Measurements from ENCODE around the gene FAT1.
"Not testable (repeated sequence)": the region's sequence is repeated elsewhere in the genome, so short reads cannot be mapped to it uniquely, and the experiment has no call there.

FAT1 gene

DNA sequence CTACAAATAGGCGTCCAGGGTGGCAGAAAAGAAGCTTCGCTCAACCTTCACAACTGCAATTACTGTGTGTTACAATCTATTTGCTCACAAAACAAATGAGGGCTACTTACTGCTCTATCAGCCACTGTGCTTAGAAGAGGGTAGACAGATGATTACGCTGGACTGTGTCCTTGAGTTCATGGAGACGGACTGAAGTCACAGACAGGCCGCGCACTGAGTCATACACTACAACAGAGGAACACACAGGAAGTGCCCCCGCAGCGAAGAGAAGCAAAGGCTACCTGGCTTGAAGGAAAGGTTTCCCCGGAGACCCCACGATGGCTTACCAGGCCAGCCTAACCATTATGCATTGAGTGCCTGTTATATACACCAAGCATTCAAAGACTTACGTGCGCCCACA, 25.6 kb downstream of the FAT1 start:
- DNase-seq (ENCODE audit: low read depth, low spot score) = no peak

DNA sequence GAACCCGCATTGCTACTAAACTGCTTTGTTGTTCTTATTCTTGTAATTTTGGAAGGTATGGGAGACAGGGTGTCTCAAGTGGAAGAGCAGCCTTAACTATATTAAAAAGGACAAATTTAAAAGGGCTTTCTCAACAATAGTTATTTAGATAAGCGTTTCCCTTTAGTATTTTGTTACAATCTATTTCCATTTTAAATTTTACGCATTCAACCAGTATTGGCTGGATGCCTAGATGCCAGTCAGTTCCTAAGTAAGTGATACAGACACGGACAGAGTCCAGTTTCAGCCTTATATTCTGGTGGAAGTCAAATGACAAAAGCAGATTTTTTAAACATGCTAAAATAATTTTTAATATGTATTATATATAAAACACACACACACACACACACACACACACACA, 28.3 kb downstream of the FAT1 start:
- DNase-seq (ENCODE audit: low read depth, low spot score) = no peak

DNA sequence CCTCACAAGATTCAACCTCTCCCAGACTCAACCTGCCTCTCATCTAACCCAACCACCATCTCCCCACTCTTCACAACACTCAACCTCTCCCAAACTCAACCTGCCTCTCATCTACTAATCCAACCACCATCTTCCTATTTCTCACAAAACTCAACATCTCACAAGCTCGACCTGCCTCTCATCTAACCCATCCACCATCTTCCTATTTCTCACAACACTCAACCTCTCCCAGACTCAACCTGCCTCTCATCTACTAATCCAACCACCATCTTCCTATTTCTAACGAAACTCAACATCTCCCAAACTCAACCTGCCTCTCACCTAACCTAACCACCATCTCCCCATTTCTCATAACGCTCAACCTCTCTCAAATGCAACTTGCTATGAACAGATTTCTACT, 29.8 kb downstream of the FAT1 start:
- DNase-seq (ENCODE audit: low read depth, low spot score) = no peak

- peak; percentile 85 for DNase-seq (ENCODE audit: low read depth, low spot score)
Observed at GRCh38 chr4:186693159-186693815, 30.4 kb downstream of the FAT1 start.

- no peak for DNase-seq (ENCODE audit: low read depth, low spot score)
Observed at GRCh38 chr4:186691396-186691795, 32.3 kb downstream of the FAT1 start.

DNA sequence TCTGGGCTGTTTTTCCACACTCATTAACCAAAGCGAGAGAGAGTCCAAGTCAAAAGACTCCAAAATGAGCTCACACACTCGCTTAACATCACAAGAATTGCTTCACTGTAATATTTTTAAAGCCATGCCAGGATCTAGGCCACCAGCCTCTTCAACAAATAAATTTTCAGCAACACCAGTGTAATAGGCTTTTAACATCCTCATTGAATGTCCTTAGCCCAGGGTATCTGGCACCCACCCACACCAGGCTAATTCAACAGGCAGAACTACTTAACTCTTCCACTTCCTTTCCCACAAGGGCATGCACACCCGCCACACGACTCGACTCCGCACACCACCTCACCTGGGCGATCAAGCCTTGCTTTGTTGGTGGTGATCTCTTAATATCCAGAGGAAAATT, 34.2 kb downstream of the FAT1 start:
- DNase-seq (ENCODE audit: low read depth, low spot score) = no peak

- no peak for DNase-seq (ENCODE audit: low read depth, low spot score)
Observed at GRCh38 chr4:186688150-186688943, 35.3 kb downstream of the FAT1 start.

DNA sequence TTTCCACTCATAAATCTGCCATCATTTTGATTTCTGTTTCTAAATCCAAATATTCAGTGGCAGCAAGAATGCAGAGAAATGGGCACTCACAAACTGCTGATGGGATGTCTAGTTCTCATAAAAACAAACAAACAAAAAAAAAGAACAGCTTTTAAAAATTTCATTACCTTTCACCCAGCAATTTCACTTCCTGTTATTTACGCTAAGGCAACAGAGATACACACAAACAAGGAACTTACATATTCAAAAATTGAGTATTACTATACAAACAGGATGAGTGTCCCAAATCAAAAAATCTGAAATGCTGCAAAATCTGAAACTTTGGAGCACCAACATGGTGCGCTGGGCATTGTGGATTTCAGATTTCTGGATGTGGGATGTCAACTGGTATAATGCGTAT, 36.4 kb downstream of the FAT1 start:
- DNase-seq (ENCODE audit: low read depth, low spot score) = no peak

DNA sequence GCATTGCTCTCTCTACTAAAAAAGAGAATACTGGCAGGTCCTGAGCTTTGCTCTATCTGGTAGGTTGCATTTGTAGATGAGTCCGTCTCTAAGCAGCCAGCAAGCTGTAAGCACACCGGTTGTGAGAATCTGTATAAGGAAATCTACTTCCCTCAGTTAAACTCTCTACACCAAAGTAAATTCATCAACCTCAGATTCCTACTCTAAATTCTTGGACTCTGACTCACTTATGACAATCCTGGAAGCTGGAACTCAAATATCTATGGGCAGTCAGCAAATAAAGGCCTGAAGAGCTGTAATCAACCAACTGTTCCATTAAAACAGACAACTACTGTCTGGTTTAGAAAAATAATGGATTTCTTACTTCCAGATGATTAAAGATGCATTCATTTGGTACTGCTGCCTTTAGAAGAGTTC, 37.9 kb downstream of the FAT1 start:
- peak; percentile 88 for DNase-seq (ENCODE audit: low read depth, low spot score)

DNA sequence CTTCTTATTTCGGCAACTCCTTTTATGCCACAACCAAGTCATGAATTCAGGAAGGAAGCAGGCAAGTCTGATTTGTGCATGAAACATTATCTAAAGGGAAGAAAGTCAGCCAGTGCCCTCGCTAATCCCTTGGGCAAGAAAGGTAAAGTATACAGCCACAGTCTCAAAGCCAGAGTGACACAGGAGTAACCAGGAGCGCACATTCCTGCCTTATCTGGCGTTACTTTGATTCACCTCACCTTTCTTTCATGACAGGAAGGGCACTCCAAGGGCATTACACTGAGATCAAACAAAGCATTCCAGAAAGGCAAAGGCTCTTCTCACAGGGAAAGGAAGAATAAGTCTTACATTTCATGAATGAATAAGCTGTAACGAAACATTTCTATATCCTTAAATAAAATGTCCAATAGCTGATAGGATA, 38.8 kb downstream of the FAT1 start:
- no peak for DNase-seq (ENCODE audit: low read depth, low spot score)

DNA sequence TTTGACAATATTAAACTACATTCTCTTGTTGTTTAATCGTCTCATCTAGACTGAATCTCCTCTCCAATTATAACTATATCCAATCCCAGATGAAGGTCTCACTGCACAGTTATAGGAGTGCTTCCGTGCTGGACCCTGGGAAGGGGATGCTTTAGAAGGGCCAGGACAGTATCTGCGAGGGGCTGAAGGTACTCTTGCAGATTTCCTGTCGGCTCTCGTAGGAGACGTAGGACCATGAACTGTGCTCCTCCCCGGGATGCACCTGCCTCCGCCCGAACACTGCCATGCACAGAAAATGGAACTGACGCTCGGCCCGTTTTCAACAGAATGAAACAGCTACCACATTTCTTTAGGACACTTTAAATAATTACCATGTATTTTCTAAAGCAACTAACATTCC, 39.4 kb downstream of the FAT1 start:
- DNase-seq (ENCODE audit: low read depth, low spot score) = no peak

- no peak for DNase-seq (ENCODE audit: low read depth, low spot score)
Observed at GRCh38 chr4:186680641-186681040, 43.0 kb downstream of the FAT1 start.

GRCh38 chr4:186676531-186677161, 47.0 kb downstream of the FAT1 start:
- peak; percentile 86 for DNase-seq (ENCODE audit: low read depth, low spot score)

DNA sequence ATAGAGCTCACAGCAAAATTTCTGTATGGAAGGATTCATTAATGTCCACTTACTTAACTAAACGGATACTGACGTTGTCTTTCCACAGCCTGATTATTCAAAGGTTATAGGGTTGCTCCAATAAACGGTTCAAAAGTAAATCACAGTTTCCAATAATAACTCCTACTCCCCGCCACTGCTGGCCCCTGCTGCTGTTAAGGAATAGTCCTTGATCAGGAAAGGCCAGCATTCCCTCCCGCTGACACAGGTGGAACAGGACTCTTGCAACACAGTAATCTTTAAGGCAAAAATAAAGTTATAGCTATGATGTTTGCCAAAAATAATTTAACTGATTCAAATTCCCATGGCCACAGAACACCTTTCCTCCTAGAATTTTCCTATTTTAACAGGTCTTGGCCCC, 53.9 kb downstream of the FAT1 start:
- no peak for DNase-seq (ENCODE audit: low read depth, low spot score)

DNA sequence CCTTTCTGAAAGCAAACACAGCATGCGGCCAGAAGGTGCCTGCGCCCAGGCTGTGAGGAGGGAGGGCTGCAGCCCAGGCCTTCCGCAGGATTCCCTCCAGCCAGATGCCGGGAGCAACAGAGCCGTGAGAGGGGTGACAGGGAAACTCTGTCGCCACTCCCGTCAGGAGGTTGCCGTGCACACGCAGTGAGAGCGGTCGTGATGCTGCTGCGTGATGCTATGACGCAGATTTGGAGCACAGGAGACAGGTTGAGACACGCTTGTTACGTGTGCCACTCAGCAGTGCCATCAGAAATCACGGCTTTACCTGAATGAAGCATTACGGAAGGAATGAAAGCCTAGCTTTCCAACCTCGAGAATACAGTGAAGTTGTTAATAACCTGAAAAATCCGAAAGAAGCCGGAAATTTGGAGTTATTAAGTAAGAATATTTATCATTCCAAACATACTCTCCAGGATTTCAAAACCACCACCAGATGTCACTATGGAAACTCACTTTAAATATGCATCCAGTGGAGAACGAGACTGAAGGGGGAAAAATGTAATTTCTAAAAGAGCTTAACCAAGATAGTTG, 54.4 kb downstream of the FAT1 start:
- DNase-seq (ENCODE audit: low read depth, low spot score) = peak; percentile 74

DNA sequence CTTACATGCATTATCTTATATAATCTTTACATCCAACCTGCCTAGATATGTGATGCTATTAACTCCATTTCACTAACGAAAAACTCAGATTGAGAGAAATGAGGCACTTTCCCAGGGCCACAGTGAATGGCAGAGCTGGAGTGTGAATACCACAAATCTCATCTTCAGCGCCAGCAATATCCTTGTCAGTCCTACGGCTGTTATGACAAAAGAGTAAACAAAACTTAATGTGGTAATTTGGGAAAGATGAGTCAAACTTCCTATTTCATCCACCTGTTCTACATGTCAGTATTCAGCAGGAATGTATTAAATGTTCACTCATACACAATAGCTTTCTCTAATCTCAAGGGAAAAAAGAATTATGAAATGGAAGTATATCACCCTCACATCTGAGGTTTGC, 56.9 kb downstream of the FAT1 start:
- no peak for DNase-seq (ENCODE audit: low read depth, low spot score)

- DNase-seq (ENCODE audit: low read depth, low spot score) = no peak
Observed at GRCh38 chr4:186666252-186666651, 57.4 kb downstream of the FAT1 start.

DNA sequence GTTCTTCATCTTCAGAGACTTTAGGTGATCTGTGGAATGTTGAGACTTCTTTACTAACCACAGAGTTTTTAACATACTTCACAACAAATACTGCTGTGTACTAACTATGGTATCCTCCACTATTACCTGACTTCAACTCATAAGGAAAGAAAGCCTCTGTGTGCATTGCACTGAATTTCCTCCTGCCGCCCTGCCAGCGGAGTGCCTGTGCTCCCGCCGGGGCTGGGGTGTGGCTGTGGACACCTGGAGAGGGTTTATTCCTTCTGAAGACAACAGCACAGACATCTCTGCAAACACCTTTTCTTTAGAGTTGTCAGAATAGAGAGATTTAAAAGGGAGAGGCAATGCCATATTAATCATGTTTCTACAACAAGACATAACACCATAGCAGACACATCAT, 63.3 kb downstream of the FAT1 start:
- DNase-seq (ENCODE audit: low read depth, low spot score) = no peak

- no peak for DNase-seq (ENCODE audit: low read depth, low spot score)
Observed at GRCh38 chr4:186659935-186660334, 63.7 kb downstream of the FAT1 start.

GRCh38 chr4:186659456-186659855, 64.2 kb downstream of the FAT1 start:
- DNase-seq (ENCODE audit: low read depth, low spot score) = not testable (repeated sequence)

DNA sequence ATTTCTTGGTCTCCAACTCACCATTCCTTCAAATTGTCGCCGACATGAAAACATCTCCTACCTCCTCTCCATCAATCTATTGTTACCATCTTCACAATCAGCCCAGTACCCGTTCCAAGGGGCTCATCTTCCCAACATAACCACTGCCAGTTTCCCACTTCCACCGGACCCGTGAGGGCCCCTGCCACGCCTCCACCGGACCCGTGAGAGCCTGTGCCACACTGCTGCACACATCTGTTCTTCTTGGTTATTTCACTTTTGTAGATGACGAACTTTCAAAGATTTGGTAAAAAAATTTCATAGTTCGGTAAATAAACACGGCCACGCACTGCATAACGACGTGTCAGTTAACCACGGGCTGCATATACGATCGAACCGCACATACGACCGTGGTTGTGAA, 65.0 kb downstream of the FAT1 start:
- DNase-seq (ENCODE audit: low read depth, low spot score) = no peak

DNA sequence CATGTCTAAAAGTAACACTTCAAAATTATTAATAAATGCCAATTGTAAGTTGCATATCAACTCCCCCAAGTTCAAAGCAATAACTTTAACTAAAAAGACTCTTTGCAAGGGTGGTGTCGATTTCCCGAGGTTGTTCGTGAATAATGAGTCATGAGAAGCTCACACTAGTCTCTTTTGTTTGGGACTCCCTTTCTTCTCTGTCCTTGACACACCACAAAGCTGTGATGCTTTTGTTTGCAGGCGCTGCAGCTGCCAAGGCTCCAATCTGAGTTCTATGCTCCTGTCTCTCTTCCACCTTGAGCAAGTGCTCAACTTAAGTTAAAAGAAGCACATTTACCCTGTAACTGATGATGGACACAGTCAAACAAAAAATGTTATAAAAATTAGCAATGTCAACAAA, 65.9 kb downstream of the FAT1 start:
- peak; percentile 74 for DNase-seq (ENCODE audit: low read depth, low spot score)

- DNase-seq (ENCODE audit: low read depth, low spot score) = no peak
Observed at GRCh38 chr4:186653969-186654368, 69.7 kb downstream of the FAT1 start.
